NCI-H345 treated with DMSO at 0.1 percent for 48 hours (cell line): Measurements from ENCODE around the gene SHQ1.

Source experiments
- DNase-seq: peaks from one replicate; lab custom pipeline; 2025; ENCODE audit not compliant: unreplicated experiment; lab: John Stamatoyannopoulos, UW

The SHQ1 gene

GRCh38 chr3:72847751-72848702, at the start of gene SHQ1:
SHQ1 (minus strand) TSS chr3:72848445; CDS start chr3:72848340, 105 bp downstream.
- DNase-seq = peak; percentile 77

- DNase-seq = no peak
These were observed 49.4 kb upstream of the SHQ1 start for GRCh38 chr3:72897758-72898007.

- DNase-seq = no peak
These were observed 48.9 kb upstream of the SHQ1 start for GRCh38 chr3:72896996-72897757.

- no peak for DNase-seq
These were observed 46.8 kb upstream of the SHQ1 start for GRCh38 chr3:72894976-72895552.

GRCh38 chr3:72892870-72893269, 44.6 kb upstream of the SHQ1 start:
- no peak for DNase-seq

- DNase-seq = no peak
These were observed 44.0 kb upstream of the SHQ1 start for GRCh38 chr3:72892081-72892775.

- DNase-seq = peak; percentile 59
These were observed 43.0 kb upstream of the SHQ1 start for GRCh38 chr3:72891053-72891855.

- DNase-seq = no peak
These were observed 42.1 kb upstream of the SHQ1 start for GRCh38 chr3:72890166-72890925.

GRCh38 chr3:72889310-72890165, 41.3 kb upstream of the SHQ1 start:
- DNase-seq = no peak

- no peak for DNase-seq
These were observed 40.5 kb upstream of the SHQ1 start for GRCh38 chr3:72888546-72889309.

GRCh38 chr3:72887705-72888545, 39.7 kb upstream of the SHQ1 start, which contains the start of gene GXYLT2:
GXYLT2 (plus strand) TSS chr3:72888046; CDS start chr3:72888234, 188 bp downstream.
- DNase-seq = peak; percentile 16

- no peak for DNase-seq
These were observed 39.1 kb upstream of the SHQ1 start for GRCh38 chr3:72887343-72887704.

- no peak for DNase-seq
These were observed 23.9 kb upstream of the SHQ1 start for GRCh38 chr3:72872183-72872582.

GRCh38 chr3:72862314-72863090, 14.3 kb upstream of the SHQ1 start:
- no peak for DNase-seq

- no peak for DNase-seq
These were observed 12.6 kb upstream of the SHQ1 start for GRCh38 chr3:72860846-72861245.

GRCh38 chr3:72860053-72860452, 11.8 kb upstream of the SHQ1 start:
- no peak for DNase-seq
